GM12801 (cell line): ENCODE measurements around the gene HYAL3.

Experiments
- TF ChIP-seq, protein P1 (sequence below): IDR thresholded peaks from one replicate; pipeline ENCODE4 v1.5.1; 2011; ENCODE audit warnings: control low read depth; ENCODE audit not compliant: insufficient read length; ENCODE audit errors: extremely low read depth

The HYAL3 gene

DNA sequence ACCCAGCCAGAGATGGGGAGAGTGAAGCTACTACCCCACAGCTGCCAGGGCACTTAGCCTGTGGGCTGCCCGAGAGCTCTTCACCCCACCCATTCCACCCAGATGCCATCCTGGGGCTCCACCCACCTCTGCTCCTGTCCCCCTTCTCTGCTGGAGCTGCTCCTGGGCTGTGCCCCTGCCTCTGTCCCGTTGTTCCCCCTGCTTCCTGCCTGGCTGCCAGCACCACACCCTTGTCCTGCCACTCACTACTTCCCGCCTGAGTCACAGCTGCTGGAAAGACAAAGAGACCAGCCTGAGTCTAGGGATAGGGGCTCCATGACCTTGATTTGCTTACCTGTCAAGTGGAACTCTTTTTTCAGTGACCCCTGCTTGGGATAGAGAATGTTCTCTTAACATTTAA, 50.8 kb downstream of the HYAL3 start:
- TF ChIP-seq, protein P1, sequence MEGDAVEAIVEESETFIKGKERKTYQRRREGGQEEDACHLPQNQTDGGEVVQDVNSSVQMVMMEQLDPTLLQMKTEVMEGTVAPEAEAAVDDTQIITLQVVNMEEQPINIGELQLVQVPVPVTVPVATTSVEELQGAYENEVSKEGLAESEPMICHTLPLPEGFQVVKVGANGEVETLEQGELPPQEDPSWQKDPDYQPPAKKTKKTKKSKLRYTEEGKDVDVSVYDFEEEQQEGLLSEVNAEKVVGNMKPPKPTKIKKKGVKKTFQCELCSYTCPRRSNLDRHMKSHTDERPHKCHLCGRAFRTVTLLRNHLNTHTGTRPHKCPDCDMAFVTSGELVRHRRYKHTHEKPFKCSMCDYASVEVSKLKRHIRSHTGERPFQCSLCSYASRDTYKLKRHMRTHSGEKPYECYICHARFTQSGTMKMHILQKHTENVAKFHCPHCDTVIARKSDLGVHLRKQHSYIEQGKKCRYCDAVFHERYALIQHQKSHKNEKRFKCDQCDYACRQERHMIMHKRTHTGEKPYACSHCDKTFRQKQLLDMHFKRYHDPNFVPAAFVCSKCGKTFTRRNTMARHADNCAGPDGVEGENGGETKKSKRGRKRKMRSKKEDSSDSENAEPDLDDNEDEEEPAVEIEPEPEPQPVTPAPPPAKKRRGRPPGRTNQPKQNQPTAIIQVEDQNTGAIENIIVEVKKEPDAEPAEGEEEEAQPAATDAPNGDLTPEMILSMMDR, result no peak

DNA sequence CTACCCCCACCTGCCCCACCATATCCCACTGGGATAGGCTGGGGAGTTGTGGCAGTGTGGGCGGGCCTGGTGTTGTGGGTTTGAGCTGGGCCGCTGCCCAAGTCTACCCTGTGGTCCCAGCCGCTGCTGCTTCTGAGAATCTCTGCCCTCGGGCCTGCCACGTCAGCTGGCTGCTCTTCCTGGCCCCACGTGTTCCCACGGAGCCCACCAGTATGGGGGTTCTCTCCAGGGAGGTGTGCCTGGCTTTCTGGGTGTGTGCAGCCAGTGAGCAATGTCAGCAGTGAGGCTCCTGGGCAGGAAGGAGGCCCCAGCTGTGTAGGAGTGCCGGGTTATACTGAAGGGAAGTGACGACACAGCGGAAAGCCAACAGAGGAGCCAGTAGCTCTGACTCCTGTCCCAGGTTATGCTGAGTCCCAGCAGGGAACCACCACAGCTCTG, 52.7 kb downstream of the HYAL3 start:
- TF ChIP-seq, protein P1, result no peak

DNA sequence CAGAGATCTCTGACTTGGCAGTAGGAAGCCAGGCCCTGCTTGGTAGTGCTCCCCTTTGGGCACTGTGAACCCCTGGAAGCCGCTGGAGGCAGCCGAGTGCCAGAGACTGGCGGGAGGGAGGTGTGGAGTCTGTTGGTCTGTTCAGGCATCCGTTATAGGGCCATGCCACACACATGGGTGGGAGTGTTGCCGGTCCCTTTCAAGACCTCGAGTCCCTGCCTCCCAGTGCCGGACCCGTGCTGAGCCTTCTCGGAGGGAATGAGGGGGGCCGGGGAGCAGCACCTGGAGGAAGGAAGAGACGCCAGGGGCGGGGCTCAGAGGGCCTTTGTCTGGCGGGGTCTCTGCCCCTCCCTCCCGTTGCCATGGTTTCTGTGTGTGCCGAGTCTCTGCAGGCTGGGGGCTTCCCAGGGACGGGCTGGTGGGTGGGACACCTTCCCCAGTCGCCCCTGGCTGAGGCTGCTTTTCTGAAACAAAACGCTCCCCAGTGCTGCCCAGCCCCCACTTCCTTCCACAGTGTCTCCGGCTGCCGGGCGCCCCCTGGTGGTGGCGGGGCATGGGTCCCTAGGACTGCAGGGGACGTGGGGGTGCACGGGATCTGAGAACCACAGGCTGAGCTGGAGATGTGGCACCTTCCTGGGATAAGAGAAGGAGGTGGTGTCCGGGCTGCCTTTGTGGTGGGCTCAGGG, 53.2 kb downstream of the HYAL3 start:
- TF ChIP-seq, protein P1, result peak; percentile 42

DNA sequence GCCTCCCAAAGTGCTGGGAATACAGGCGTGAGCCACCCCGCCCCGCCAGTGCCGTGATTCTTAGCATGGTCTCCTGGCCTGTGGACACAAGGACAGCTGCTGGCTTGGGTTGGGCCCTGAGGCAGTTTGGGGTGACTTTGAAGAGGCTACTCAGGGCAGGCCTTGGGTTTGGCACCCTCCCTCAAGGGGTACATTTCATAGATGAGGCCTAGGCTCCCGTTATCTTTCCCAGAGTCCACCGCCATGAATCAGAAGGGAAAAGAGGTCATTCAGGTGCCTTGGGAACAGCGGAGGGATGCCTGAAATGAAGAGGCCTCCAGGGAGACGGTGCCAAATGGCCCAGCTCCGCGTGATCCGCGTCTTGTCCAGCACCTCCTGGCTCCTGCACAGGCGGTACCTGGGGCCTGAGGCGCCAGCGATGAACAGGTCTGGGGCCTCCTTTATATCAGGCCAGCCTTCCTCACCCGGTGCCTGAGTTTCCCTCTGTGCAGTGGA, 53.9 kb downstream of the HYAL3 start:
- TF ChIP-seq, protein P1, result no peak

DNA sequence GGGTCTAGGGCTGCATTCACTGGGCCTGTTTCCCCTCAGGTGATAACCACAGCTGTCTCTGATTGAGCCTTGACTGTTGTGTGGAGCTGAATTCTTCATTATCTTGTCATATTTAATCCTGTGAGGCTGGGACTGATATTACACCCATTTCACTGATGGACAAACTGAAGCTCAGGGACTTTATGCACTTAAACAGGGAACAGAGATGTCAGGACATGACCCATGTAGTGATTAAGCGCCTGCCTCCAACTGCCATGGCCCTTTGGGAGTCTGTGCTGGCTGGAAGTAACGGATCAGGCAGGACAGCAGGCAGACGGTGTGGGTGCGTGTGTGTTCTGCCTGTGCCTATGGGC, 55.7 kb downstream of the HYAL3 start:
- TF ChIP-seq, protein P1, result no peak

DNA sequence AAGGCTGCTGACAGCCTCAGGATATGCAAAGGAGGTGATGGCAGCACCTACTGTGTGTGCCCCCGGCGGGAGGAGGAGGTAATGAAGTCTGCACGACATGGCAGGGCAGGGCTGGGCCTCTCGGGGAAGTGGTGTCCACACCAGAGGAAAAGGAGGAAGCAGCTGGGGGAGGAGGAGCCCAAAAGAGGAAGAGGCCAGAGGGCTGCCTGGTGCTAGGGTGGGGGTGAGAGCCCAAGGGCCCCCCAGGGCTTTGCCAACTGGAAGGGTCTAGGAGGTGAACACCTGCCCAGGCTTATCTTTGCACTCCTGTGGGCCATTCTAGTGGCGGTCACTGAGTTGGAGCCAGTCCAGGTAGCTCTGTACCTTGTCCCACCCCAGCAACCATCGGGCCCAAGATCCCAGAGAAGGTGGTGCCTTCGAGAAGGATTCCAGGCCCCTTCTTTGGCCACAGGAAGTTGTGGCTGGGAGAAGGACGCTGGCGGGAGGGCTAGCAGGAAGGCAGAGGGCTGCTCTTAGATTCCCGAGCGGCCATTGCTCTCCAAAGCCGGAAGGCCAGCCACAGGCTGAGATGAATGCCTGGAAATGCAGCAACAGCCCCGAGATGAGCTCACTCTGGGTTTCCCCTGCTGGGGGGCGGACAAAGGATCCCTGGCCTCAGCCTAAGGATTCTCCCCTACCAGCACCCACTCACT, 56.2 kb downstream of the HYAL3 start:
- TF ChIP-seq, protein P1, result no peak
